ENCODE measurements around the gene CAGE1. TPM values are rescaled to one million over a fixed set of nuclear protein-coding genes. Genes with fewer than 3 reads are reported as not detected.
"Not testable (repeated sequence)": the region's sequence is repeated elsewhere in the genome, so short reads cannot be mapped to it uniquely, and the experiment has no call there.

CAGE1 gene
- total and polyA plus RNA-seq, 2 donors (not counting 1 experiment from before 2014, with no cell fraction given) = 0.17 TPM; not detected in 1

GRCh38 chr6:7339007-7339732 lies 50.4 kb downstream of the CAGE1 start:
- H3K4me2 ChIP-seq (ENCODE audit: extremely low read depth, insufficient read depth, low read length); H3K4me3 ChIP-seq (replicated peaks in 1 of 4; ENCODE audit: control extremely low read depth in 1 of 4, insufficient read depth in 1 of 4, low read depth in 3 of 4, low read length in 4 of 4); H3K79me2 ChIP-seq (ENCODE audit: control insufficient read depth, insufficient read depth, low read length); H3K27me3 ChIP-seq (ENCODE audit: control insufficient read depth, insufficient read depth, low read length); H3K27ac ChIP-seq (ENCODE audit: insufficient read depth, low read length); H2AFZ ChIP-seq (ENCODE audit: low read length); H3K4me1 ChIP-seq (ENCODE audit: control insufficient read depth, extremely low read depth, insufficient read depth, low read length); H3K36me3 ChIP-seq (ENCODE audit: control insufficient read depth, insufficient read depth, low read length); H4K20me1 ChIP-seq (ENCODE audit: control insufficient read depth, extremely low read depth, insufficient read depth, low read length); H3K9ac ChIP-seq (ENCODE audit: insufficient read depth, low read length); H3K9me3 ChIP-seq (ENCODE audit: control insufficient read depth, insufficient read depth, low read depth, low read length): not testable (repeated sequence)
- TF ChIP-seq CTCF (conservative IDR thresholded peaks at IDR 0.05 in 1 of 2, IDR thresholded peaks at IDR 0.05 in 1 of 2; ENCODE audit: low read depth in 1 of 2, low read length in 2 of 2) = peak in 1 of 2 donors; percentile 25
- peak in 1 of 2 donors; percentile 11 for DNase-seq (ENCODE audit: low read depth in 2 of 2)

DNA sequence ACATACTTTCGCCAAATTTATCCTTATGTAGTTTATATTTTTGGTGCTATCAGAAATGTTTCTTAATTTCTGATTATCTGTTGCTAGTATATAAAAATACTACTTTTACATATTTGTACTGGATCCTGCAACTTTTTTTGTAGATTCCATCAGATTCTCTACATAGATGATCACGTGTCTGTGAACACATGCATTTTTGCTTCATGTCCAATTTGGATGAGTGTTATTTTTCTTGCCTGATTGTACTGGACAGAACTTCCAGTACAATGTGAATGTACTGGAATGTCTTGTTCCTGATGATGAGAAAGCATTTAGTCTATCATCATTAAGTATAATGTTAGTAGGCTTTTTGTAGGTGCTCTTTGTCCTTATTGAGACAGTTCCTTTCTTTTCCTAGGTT lies 51.5 kb downstream of the CAGE1 start:
- TF ChIP-seq EZH2 (IDR thresholded peaks at IDR 0.05; ENCODE audit: low read length, missing control alignments) (no peak), CTCF (conservative IDR thresholded peaks at IDR 0.05 in 1 of 2, IDR thresholded peaks at IDR 0.05 in 1 of 2; ENCODE audit: low read depth in 1 of 2, low read length in 2 of 2) (no peak)
- no peak overlapping the region for H3K9ac ChIP-seq (ENCODE audit: insufficient read depth, low read length)
- no peak overlapping the region for H3K27ac ChIP-seq (ENCODE audit: insufficient read depth, low read length)
- H3K9me3 ChIP-seq (ENCODE audit: control insufficient read depth, insufficient read depth, low read depth, low read length) = no peaks in the 10 kb centered on the region
- H3K4me3 ChIP-seq (replicated peaks in 1 of 4; ENCODE audit: control extremely low read depth in 1 of 4, insufficient read depth in 1 of 4, low read depth in 3 of 4, low read length in 4 of 4) = no peak overlapping the region
- H3K4me2 ChIP-seq (ENCODE audit: extremely low read depth, insufficient read depth, low read length) = no peak overlapping the region
- no peaks in the 10 kb centered on the region for H3K27me3 ChIP-seq (ENCODE audit: control insufficient read depth, insufficient read depth, low read length)
- H3K4me1 ChIP-seq (ENCODE audit: control insufficient read depth, extremely low read depth, insufficient read depth, low read length) = no peaks in the 10 kb centered on the region
- no peak overlapping the region for H2AFZ ChIP-seq (ENCODE audit: low read length)
- H3K79me2 ChIP-seq (ENCODE audit: control insufficient read depth, insufficient read depth, low read length) = no peaks in the 10 kb centered on the region
- peak in 1 of 2 donors; percentile 31 for DNase-seq (ENCODE audit: low read depth in 2 of 2)
- no peaks in the 10 kb centered on the region for H4K20me1 ChIP-seq (ENCODE audit: control insufficient read depth, extremely low read depth, insufficient read depth, low read length)
- no peaks in the 10 kb centered on the region for H3K36me3 ChIP-seq (ENCODE audit: control insufficient read depth, insufficient read depth, low read length)

DNA sequence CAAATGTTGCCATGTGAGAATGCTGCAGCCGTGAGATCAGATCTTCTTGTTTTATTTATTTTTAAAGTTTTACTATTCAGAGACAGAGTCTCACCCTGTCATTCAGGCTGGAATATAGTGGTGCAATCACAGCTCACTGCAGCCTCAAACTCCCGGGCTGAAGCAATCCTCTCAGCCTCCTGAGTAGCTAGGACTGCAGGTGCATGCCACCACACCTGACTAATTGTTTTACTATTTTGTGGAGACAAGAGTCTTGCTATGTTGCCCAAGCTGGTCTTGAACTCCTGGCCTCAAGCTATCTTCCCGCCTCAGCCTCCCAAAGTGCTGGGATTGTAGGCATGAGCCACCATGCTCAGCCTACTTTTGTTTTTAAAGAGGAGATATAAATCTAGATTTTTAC lies 54.0 kb downstream of the CAGE1 start:
- Histone ChIP-seq H4K20me1 (ENCODE audit: control insufficient read depth, extremely low read depth, insufficient read depth, low read length) (no peaks in the 10 kb centered on the region), H3K36me3 (ENCODE audit: control insufficient read depth, insufficient read depth, low read length) (no peaks in the 10 kb centered on the region), H3K27me3 (ENCODE audit: control insufficient read depth, insufficient read depth, low read length) (no peaks in the 10 kb centered on the region), H3K4me3 (replicated peaks in 1 of 4; ENCODE audit: control extremely low read depth in 1 of 4, insufficient read depth in 1 of 4, low read depth in 3 of 4, low read length in 4 of 4) (no peak overlapping the region), H3K9me3 (ENCODE audit: control insufficient read depth, insufficient read depth, low read depth, low read length) (no peaks in the 10 kb centered on the region), H3K4me1 (ENCODE audit: control insufficient read depth, extremely low read depth, insufficient read depth, low read length) (no peaks in the 10 kb centered on the region), H2AFZ (ENCODE audit: low read length) (no peak overlapping the region), H3K9ac (ENCODE audit: insufficient read depth, low read length) (no peak overlapping the region), H3K79me2 (ENCODE audit: control insufficient read depth, insufficient read depth, low read length) (no peaks in the 10 kb centered on the region), H3K27ac (ENCODE audit: insufficient read depth, low read length) (no peak overlapping the region), H3K4me2 (ENCODE audit: extremely low read depth, insufficient read depth, low read length) (no peak overlapping the region)
- DNase-seq (ENCODE audit: low read depth in 2 of 2) = no peak
- TF ChIP-seq EZH2 (IDR thresholded peaks at IDR 0.05; ENCODE audit: low read length, missing control alignments) (no peak), CTCF (conservative IDR thresholded peaks at IDR 0.05 in 1 of 2, IDR thresholded peaks at IDR 0.05 in 1 of 2; ENCODE audit: low read depth in 1 of 2, low read length in 2 of 2) (no peak)

All from fibroblast of lung (primary cell).